ENCODE results near the gene CD151. TPM values are rescaled to one million over a fixed set of nuclear protein-coding genes. Genes with fewer than 3 reads are reported as not detected.

CD151 gene
- total RNA-seq, 1 experiment from 2014 or later: 115 TPM

GRCh38 chr11:826836-827145 lies 6.0 kb upstream of the CD151 start:
- ChIA-PET POLR2A (interaction anchor here (2.0 kb wide), 1 partner anchor 18 kb away, joined by 5 read pairs; the partner anchor contains the start of gene RPLP2), CTCF (interaction anchor here (1.3 kb wide), 1 partner anchor 22 kb away, joined by 5 read pairs; no protein-coding TSS in a partner anchor)
- Mint-ChIP-seq H3K36me3 (no peaks in the 10 kb centered on the region), H3K27ac (no peak overlapping the region), H3K9me3 (no peaks in the 10 kb centered on the region), H3K4me3 (peak overlapping the region; percentile 70), H3K27me3 (ENCODE audit: low read depth) (peaks cover 24% of the 10 kb centered on the region), H3K4me1 (peaks cover 36% of the 10 kb centered on the region)
- DNase-seq (ENCODE audit: low spot score): no peak
- TF ChIP-seq HMGA2 (CRISPR knock-in tag; IDR thresholded peaks at IDR 0.05) (no peak), ZNF423 (CRISPR knock-in tag; IDR thresholded peaks at IDR 0.05) (peak; percentile 48; the same call in 1 of the 2 replicates)
- ATAC-seq: no peak

- POLR2A ChIA-PET: interaction anchor here (1.1 to 4.7 kb wide), 4 partner anchors 8 to 18 kb away, joined by 4 to 38 read pairs (median 5); partner anchors contain the start of genes PNPLA2 and RPLP2
- Mint-ChIP-seq H3K4me1 (peaks cover 39% of the 10 kb centered on the region), H3K27ac (peak overlapping the region; percentile 58), H3K36me3 (no peaks in the 10 kb centered on the region), H3K27me3 (ENCODE audit: low read depth) (peaks cover 29% of the 10 kb centered on the region), H3K9me3 (no peaks in the 10 kb centered on the region), H3K4me3 (peak overlapping the region; percentile 76)
- ATAC-seq (peak; percentile 7), DNase-seq (ENCODE audit: low spot score) (peak; percentile 77)
- CTCF ChIA-PET: interaction anchor here (0.8 to 7.7 kb wide), 5 partner anchors 9 to 49 kb away, joined by 3 to 82 read pairs (median 16); partner anchors contain the start of genes PNPLA2, POLR2L and TSPAN4
- TF ChIP-seq TP53 (CRISPR knock-in tag; IDR thresholded peaks at IDR 0.05): peak; percentile 86; the same call in 1 of the 2 replicates
- TF ChIP-seq, protein P1, sequence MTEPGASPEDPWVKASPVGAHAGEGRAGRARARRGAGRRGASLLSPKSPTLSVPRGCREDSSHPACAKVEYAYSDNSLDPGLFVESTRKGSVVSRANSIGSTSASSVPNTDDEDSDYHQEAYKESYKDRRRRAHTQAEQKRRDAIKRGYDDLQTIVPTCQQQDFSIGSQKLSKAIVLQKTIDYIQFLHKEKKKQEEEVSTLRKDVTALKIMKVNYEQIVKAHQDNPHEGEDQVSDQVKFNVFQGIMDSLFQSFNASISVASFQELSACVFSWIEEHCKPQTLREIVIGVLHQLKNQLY (CRISPR knock-in tag; IDR thresholded peaks at IDR 0.05): no peak
- no peak for TF ChIP-seq JAZF1 (CRISPR knock-in tag; IDR thresholded peaks at IDR 0.05)
- no peak for TF ChIP-seq ZNF263 (CRISPR knock-in tag; IDR thresholded peaks at IDR 0.05; ENCODE audit: low read depth)
- no peak for TF ChIP-seq AFF4 (CRISPR knock-in tag; IDR thresholded peaks at IDR 0.05; ENCODE audit: borderline replicate concordance)
- no peak for TF ChIP-seq TEAD1 (CRISPR knock-in tag; IDR thresholded peaks at IDR 0.05)
- TF ChIP-seq USF1 (CRISPR knock-in tag; IDR thresholded peaks at IDR 0.05): no peak
- TF ChIP-seq HMGA2 (CRISPR knock-in tag; IDR thresholded peaks at IDR 0.05): no peak
- no peak for TF ChIP-seq CREM (CRISPR knock-in tag; IDR thresholded peaks at IDR 0.05)
- TF ChIP-seq, protein P2, sequence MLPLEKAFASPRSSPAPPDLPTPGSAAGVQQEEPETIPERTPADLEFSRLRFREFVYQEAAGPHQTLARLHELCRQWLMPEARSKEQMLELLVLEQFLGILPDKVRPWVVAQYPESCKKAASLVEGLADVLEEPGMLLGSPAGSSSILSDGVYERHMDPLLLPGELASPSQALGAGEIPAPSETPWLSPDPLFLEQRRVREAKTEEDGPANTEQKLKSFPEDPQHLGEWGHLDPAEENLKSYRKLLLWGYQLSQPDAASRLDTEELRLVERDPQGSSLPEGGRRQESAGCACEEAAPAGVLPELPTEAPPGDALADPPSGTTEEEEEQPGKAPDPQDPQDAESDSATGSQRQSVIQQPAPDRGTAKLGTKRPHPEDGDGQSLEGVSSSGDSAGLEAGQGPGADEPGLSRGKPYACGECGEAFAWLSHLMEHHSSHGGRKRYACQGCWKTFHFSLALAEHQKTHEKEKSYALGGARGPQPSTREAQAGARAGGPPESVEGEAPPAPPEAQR (CRISPR knock-in tag; IDR thresholded peaks at IDR 0.05): no peak
- TF ChIP-seq, protein P3, sequence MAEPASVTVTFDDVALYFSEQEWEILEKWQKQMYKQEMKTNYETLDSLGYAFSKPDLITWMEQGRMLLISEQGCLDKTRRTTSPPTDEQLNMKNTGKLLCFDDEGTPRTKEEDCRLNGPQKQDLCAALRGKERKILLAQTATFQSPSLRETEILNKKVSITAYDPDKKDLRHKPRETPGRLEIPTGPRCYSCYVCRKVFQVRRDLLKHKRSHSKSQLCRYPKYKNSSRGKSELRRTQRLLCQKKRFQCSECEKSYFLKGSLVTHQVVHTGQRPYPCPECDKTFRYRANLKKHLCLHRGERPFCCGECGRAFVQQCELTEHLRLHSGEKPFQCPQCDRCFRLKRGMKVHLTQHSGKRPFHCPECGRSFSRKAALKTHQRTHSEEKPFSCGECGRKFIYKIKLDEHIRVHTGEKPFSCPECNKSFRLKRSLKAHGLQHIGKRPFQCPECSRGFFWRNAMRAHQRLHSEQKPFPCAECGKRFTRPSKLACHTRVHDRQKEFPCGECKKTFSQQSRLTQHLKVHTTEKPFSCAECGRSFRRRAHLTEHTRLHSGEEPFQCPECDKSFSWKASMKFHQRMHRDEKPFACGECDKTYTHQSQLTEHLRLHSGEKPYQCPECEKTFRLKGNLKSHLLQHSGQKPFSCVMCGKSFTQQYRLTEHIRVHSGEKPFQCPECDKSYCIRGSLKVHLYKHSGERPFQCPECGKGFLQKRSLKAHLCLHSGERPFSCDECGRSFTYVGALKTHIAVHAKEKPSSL (CRISPR knock-in tag; conservative IDR thresholded peaks at IDR 0.05): no peak
- TF ChIP-seq, protein P4, sequence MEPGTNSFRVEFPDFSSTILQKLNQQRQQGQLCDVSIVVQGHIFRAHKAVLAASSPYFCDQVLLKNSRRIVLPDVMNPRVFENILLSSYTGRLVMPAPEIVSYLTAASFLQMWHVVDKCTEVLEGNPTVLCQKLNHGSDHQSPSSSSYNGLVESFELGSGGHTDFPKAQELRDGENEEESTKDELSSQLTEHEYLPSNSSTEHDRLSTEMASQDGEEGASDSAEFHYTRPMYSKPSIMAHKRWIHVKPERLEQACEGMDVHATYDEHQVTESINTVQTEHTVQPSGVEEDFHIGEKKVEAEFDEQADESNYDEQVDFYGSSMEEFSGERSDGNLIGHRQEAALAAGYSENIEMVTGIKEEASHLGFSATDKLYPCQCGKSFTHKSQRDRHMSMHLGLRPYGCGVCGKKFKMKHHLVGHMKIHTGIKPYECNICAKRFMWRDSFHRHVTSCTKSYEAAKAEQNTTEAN (CRISPR knock-in tag; IDR thresholded peaks at IDR 0.05): no peak
- TF ChIP-seq, protein P5, sequence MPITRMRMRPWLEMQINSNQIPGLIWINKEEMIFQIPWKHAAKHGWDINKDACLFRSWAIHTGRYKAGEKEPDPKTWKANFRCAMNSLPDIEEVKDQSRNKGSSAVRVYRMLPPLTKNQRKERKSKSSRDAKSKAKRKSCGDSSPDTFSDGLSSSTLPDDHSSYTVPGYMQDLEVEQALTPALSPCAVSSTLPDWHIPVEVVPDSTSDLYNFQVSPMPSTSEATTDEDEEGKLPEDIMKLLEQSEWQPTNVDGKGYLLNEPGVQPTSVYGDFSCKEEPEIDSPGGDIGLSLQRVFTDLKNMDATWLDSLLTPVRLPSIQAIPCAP (CRISPR knock-in tag; IDR thresholded peaks at IDR 0.05): no peak
- no peak for TF ChIP-seq ZNF512 (CRISPR knock-in tag; IDR thresholded peaks at IDR 0.05; ENCODE audit: borderline replicate concordance)
- no peak for TF ChIP-seq NR2C2 (CRISPR knock-in tag; IDR thresholded peaks at IDR 0.05)
- TF ChIP-seq ZNF281 (CRISPR knock-in tag; IDR thresholded peaks at IDR 0.05): 0 out of 2 replicates have a peak, but pooled peaks have one; percentile 43
These were observed 5.4 kb upstream of the CD151 start for GRCh38 chr11:827146-827896.

Measured in WTC11 (cell line).